NCI-H128 (cell line): Measurements from ENCODE around the gene HAUS6.
"Not testable (repeated sequence)": the region's sequence is repeated elsewhere in the genome, so short reads cannot be mapped to it uniquely, and the experiment has no call there.

Experiments
- DNase-seq: peaks from one replicate; lab custom pipeline; 2025; ENCODE audit not compliant: unreplicated experiment; lab: John Stamatoyannopoulos, UW

Gene HAUS6

DNA sequence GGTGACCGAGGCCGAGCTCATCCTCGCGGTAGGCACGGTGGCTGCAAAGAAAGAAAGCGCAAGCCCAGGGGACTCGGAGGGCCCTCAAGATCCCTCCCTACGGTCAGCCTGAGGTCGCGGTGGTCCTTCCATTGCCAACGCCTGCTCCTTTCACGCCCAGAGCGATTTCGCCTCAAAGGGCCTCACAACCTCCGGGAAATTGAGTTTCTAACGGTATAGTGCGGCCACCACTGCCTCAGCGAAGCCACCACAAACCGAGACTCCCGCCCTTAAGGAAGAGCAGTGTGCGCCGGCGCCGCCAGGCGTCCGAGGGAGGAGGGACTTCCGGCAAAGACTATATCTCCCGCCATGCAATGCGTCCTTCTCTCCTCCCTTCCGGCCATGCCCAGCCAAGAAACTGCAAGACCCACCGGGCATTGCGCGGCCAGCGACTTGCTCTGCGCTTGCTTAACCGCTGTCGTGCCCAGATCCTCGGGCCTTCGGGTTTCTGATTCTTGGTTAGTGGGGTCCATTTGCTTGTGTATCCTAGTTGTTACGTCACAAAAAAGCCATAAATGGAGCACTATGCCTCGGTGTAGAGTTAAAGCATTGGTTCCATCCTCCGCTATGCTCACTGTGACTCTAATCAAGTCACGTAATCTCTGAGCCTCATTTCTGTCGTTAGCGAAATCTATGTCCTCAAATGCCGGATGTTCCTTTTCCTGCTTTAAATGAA is at the start of gene HAUS6:
HAUS6 (minus strand) TSS at position 274 of the 715 bp plus-strand sequence; CDS start at position 21, 253 bp downstream.
- peak; percentile 87 for DNase-seq

DNA sequence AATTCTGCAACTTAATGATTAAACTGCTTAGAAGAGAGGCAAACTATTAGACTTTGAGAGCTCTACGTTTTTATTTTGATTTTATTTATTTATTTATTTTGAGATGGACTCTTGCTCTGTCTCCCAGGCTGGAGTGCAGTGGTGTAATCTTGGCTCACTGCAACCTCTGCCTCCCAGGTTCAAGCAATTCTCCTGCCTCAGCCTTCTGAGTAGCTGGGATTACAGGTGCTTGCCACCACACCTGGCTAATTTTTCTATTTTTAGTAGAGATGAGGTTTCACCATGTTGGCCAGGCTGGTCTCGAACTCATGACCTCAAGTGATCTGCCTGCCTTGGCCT is 49.4 kb upstream of the HAUS6 start:
- DNase-seq = not testable (repeated sequence)

GRCh38 chr9:19151425-19152159 is 48.9 kb upstream of the HAUS6 start:
- DNase-seq = no peak

- no peak for DNase-seq
These were observed 46.5 kb upstream of the HAUS6 start for GRCh38 chr9:19149230-19149629.

DNA sequence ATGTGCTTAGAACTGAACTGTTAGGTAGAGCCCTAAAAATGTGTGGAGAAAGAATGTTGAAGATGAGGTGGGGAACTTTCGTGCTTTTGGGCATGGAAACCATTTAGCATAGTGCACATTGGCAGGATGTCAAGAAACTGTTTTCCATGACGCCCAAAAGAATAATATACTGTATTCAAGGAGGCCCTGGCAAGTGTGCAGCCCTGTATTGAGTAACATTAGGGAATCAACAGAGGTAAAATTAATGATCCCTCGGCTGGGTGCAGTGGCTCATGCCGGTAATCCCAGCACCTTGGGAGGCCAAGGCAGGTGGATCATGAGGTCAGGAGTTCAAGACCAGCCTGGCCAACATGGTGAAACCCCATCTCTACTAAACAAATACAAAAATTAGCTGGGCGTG is 45.5 kb upstream of the HAUS6 start:
- DNase-seq = no peak

DNA sequence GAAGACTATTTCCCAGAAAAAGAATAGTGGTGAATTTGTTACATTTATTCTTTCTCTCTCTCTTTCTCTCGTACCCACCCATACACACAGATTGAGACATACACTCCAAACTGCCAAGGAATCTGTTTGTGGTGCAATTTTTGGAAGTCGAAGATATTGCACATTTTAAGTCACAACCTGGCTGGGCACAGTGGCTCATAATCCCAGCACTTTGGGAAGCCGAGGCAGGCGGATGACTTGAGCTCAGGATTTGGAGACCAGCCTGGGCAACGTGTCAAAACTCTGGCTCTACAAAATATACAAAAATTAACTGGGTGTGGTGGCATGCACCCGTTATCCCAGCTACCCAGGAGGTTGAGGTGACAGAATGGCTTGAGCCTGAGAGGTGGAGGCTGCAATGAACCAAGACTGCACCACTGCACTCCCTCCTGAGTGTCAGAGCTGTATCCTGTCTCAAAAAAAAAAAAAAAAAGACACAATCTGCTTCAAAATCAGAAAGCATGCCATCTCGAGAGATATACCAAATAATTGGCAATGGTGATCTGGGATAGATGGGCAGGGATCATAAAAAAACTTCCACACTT is 43.8 kb upstream of the HAUS6 start:
- DNase-seq = no peak

- no peak for DNase-seq
These were observed 43.2 kb upstream of the HAUS6 start for GRCh38 chr9:19145881-19146280.

- no peak for DNase-seq
These were observed 37.6 kb upstream of the HAUS6 start for GRCh38 chr9:19140259-19140658.

DNA sequence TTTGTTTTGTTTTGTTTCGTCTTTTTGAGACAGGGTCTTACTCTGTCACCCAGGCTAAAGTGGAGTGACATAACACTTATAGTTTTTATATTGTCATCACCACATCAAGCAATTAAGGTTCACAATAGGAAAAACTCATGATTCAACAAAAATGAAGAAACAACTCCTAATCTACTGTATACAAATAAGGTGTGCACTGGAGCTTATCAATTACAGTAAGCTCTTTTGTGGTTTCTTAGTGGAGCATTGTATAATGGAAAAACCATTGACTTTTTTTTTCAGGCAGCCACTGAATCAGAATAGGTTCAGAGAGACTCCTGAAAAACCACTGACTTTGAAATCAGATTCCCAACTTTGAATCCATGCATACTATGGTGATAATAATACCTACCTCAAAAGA is 35.4 kb upstream of the HAUS6 start:
- DNase-seq = peak; percentile 23

DNA sequence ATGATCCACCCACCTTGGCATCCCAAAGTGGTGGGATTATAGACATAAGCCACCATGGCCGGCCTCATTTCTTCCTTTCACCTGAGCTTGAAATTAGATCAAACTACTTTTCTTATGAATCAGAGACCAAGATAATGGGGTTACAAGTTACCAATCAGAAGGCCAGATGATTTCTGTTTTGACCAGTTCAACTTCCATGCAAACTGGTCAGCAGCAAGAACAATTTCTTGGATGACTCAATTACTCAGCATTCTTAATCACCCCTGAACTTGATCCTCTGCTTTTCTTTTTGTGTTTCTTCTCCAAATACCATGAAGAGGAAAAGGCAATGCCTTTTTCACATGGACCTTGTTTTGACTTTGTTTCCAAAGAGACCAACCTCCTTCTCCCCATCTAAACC is 34.6 kb upstream of the HAUS6 start:
- no peak for DNase-seq

DNA sequence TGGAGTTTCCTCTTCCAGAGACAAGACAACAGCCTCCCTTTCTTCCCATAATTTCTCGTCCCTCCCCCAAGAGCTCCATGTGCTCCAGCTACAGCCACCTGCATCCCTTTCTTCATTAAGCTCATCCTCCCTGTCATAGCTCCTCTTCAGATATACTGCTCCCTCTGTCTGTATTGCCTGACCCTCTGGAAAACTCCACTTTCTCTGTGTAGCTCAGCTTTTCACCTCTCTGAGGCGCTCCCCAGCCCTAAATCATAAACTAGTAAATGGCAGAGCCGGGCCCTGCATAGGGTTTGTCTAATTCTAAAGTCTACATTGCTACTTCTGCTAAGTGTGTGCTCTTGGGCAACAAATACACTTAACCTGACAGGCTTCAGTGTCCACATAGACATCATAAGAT is 33.4 kb upstream of the HAUS6 start:
- DNase-seq = no peak

DNA sequence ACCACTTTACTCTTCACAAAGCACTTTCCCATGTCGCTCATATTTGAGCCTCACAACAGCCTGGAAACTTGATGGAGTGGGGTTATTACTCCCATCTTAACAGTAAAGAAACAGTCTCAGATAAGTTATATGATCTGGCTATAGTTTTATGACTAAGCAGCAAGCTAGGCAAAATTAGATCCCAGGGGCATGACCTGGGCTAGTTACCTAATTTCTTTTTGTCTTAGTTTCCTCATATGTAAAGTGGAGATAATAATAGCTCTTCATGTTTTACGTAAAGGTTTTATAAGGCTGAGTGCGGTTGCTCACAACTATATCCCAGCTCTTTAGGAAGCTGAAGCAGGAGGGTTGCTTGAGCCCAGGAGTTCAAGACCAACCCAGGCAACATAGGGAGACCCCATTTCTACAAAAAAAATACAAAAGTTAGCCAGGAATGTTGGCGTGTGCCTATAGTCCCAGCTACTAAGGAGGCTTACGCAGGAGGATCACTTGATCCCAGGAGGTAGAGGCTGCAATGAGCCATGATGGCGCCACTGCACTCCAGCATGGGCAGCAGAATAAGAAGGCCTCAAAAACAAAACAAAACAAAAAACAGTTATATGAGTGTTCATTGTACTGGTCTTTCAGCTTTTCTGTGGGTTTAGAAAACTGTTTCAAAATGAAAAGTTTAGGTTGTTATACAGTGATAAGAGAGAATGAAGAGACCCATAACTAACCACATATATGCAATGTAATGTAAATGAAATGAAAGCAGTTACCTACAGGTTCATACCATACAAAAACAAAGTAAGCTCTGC is 31.0 kb upstream of the HAUS6 start:
- DNase-seq = no peak

GRCh38 chr9:19130436-19130835 is 27.7 kb upstream of the HAUS6 start:
- DNase-seq = no peak

GRCh38 chr9:19127871-19128500 is 25.3 kb upstream of the HAUS6 start:
- DNase-seq = no peak

- no peak for DNase-seq
These were observed 21.7 kb upstream of the HAUS6 start for GRCh38 chr9:19124430-19124793.

GRCh38 chr9:19122490-19123042 is 19.9 kb upstream of the HAUS6 start:
- DNase-seq = no peak

DNA sequence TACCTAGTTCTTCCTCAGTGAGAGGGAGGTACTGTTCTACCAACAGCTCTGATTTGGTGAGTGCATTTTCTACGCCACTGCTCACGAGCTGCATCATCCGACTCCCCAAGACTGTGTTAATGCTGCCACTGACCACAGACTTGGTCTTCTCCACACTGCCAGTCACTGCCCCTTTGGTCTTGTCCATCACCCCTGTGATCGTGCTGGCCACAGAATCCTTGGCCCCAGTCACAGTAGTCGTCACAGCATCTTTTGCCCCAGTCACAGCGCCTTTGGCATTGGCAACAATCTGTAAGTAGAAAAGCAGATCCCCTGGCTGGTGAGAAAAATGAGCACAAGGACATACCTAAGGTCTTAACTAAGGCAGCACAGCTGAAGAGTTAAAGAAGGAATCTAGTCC is 18.2 kb upstream of the HAUS6 start:
- no peak for DNase-seq

GRCh38 chr9:19119801-19120440 is 17.2 kb upstream of the HAUS6 start:
- no peak for DNase-seq

- DNase-seq = no peak
These were observed 16.5 kb upstream of the HAUS6 start for GRCh38 chr9:19119246-19119645.

DNA sequence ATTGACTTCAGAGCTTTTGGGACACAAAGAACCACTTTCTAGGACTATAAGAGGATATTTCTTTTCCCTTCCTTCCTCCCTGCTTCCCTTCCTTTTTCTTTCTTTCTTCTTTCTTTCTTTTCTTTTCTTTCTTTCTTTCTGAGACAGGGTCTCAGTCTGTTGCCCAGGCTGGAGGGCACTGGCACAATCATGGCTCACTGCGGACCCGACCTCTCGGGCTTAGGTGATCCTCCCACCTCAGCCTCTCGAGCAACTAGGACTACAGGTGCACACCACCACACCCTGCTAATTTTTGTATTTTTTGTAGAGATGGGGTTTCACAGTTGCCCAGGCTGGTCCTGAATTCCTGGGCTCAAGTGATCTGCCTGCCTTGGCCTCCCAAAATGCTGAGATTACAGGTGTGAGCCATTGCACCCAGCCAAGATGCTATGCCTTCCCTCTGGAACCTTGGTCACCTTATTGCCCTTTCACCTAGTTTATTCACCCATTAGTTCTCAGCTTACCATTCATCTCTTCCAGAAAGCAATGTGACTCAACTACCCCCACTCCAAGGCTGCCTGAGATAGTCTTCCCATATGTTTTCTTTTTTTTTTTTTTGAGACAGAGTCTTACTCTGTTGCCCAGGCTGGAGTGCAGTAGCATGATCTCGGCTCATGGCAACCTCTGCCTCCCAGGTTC is 14.5 kb upstream of the HAUS6 start:
- no peak for DNase-seq
